ENCODE results near the gene IQCM.

The IQCM gene

GRCh38 chr4:149709640-149710039 is 106.0 kb downstream of the IQCM start:
- DNase-seq (ENCODE audit: low spot score), result no peak

GRCh38 chr4:149708513-149709130 is 107.0 kb downstream of the IQCM start:
- no peak for DNase-seq (ENCODE audit: low spot score)

- no peak for DNase-seq (ENCODE audit: low spot score)
Observed at GRCh38 chr4:149707862-149708261, 107.8 kb downstream of the IQCM start.

- DNase-seq (ENCODE audit: low spot score), result no peak
Observed at GRCh38 chr4:149706942-149707341, 108.7 kb downstream of the IQCM start.

GRCh38 chr4:149702414-149703293 is 113.0 kb downstream of the IQCM start:
- DNase-seq (ENCODE audit: low spot score), result no peak

GRCh38 chr4:149701435-149702156 is 114.0 kb downstream of the IQCM start:
- DNase-seq (ENCODE audit: low spot score), result no peak

GRCh38 chr4:149700272-149700671 is 115.4 kb downstream of the IQCM start:
- DNase-seq (ENCODE audit: low spot score), result no peak

GRCh38 chr4:149699642-149700041 is 116.0 kb downstream of the IQCM start:
- DNase-seq (ENCODE audit: low spot score), result no peak

- no peak for DNase-seq (ENCODE audit: low spot score)
Observed at GRCh38 chr4:149690726-149691125, 124.9 kb downstream of the IQCM start.

GRCh38 chr4:149684516-149684915 is 131.1 kb downstream of the IQCM start:
- no peak for DNase-seq (ENCODE audit: low spot score)

- no peak for DNase-seq (ENCODE audit: low spot score)
Observed at GRCh38 chr4:149676076-149676475, 139.6 kb downstream of the IQCM start.

GRCh38 chr4:149645790-149646189 is 169.9 kb downstream of the IQCM start:
- DNase-seq (ENCODE audit: low spot score), result no peak

- no peak for DNase-seq (ENCODE audit: low spot score)
Observed at GRCh38 chr4:149638073-149638472, 177.6 kb downstream of the IQCM start.

GRCh38 chr4:149634368-149634767 is 181.3 kb downstream of the IQCM start:
- no peak for DNase-seq (ENCODE audit: low spot score)

- no peak for DNase-seq (ENCODE audit: low spot score)
Observed at GRCh38 chr4:149631629-149632028, 184.0 kb downstream of the IQCM start.

GRCh38 chr4:149630064-149630463 is 185.6 kb downstream of the IQCM start:
- no peak for DNase-seq (ENCODE audit: low spot score)

GRCh38 chr4:149605601-149606378 is 209.9 kb downstream of the IQCM start:
- DNase-seq (ENCODE audit: low spot score), result no peak

- DNase-seq (ENCODE audit: low spot score), result no peak
Observed at GRCh38 chr4:149604827-149605226, 210.8 kb downstream of the IQCM start.

- DNase-seq (ENCODE audit: low spot score), result no peak
Observed at GRCh38 chr4:149595500-149595899, 220.1 kb downstream of the IQCM start.

GRCh38 chr4:149589826-149590225 is 225.8 kb downstream of the IQCM start:
- DNase-seq (ENCODE audit: low spot score), result no peak

- no peak for DNase-seq (ENCODE audit: low spot score)
Observed at GRCh38 chr4:149584722-149585121, 230.9 kb downstream of the IQCM start.

GRCh38 chr4:149574971-149575370 is 240.7 kb downstream of the IQCM start:
- no peak for DNase-seq (ENCODE audit: low spot score)
